GM19099 (cell line): ENCODE data around the gene ENO2.

Source experiments
- POLR2A ChIP-seq: IDR thresholded peaks from 3 replicates; pipeline ENCODE4 v1.6.1; 2011; ENCODE audit warnings: low read depth; ENCODE audit not compliant: insufficient read length; ENCODE audit errors: extremely low read depth

Gene ENO2

DNA sequence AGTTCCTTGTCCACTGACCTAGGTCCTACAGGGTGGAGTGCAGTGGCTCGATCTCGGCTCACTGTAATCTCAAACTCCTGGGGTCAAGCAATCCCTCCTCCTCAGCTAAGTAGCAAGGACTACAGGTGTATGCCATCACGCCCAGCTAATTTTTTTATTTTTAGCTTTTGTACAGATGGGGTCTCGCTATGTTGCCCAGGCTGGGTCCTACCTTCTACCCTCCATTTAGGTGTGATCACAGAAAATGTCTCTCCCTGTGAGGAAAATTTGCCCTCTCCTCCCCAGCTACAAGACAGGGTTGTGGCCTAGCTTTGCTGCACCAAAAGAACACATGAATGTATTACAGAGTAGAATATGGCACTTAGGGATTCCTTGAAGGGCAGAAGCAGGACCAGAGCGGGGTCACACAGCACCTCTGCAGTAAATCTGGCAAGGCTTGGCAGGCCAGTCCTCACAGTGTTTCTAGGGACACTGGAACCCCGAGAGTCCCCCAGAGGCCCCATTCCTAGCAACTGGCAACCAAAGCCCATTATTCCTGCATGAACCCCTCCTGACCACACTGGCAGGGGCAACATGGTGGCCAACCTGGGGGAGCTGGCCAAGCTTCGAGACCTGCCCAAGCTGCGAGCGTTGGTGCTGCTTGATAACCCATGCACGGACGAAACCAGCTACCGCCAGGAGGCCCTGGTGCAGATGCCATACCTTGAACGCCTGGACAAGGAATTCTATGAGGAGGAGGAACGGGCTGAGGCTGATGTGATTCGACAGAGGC is 2.0 kb upstream of the ENO2 start:
- no peak for TF ChIP-seq POLR2A

DNA sequence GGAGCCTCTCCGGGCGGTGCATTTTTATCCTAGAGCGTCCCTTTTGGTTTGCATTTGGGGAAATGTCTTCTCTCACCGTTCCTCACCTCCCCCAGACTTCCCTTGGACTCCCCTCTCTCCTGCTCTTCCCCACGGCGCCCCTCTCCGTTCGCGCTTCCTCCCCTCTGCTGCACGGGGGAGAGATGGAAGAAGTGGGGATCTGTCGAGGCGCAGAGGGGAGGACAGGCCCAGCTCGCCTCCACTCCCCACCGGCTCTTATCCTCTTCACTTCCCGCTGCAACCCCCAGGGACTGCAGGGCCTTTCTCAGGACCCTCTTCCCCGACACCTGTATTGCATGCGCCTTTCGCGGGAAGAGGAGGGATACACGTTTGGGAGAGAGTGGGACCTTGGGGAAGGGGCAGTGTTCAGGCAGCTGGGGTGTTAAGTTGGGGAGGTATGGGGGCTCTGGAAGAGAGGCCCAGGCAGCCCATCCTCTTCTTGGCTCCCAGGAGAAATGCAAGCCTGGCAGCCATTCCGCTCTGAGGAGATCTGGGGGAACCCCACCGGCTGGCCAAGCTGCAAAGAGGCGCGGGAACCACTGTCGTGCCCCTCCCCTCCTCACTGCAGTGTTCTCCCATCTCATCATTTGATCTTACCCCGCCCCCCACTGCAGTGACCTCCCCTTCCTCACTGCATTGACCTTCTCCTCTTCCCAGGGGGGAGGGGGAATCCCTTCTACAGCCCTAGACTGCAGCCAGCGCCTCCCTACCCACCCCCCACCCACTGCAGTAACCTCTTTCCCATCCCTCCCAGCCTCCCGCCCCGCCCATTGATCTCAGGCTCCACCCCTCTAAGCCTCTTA is 788 bp downstream of the ENO2 start:
- no peak for TF ChIP-seq POLR2A

DNA sequence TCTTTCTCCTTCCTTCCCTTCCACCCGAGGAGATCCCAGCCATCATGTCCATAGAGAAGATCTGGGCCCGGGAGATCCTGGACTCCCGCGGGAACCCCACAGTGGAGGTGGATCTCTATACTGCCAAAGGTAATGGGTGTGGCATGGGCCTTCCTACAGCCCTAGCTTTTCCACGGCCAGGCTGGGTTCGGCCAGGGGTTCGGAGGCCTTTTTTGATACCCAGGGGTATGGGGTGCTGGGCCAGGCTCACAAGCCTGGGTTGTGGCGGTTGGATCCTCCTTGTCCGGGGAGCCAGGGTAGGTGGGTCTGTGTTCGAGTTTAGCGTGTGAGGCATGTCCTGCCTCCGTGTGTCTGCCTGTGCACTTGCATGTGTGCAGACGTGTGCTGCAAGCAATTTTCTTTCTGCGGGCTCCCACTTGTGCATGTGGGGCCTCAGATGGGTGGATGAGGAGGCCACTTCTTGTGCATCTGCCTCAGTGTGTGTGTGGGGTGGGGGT is 1.5 kb downstream of the ENO2 start:
- TF ChIP-seq POLR2A: no peak

GRCh38 chr12:6916426-6917200 is 2.2 kb downstream of the ENO2 start:
- no peak for TF ChIP-seq POLR2A

DNA sequence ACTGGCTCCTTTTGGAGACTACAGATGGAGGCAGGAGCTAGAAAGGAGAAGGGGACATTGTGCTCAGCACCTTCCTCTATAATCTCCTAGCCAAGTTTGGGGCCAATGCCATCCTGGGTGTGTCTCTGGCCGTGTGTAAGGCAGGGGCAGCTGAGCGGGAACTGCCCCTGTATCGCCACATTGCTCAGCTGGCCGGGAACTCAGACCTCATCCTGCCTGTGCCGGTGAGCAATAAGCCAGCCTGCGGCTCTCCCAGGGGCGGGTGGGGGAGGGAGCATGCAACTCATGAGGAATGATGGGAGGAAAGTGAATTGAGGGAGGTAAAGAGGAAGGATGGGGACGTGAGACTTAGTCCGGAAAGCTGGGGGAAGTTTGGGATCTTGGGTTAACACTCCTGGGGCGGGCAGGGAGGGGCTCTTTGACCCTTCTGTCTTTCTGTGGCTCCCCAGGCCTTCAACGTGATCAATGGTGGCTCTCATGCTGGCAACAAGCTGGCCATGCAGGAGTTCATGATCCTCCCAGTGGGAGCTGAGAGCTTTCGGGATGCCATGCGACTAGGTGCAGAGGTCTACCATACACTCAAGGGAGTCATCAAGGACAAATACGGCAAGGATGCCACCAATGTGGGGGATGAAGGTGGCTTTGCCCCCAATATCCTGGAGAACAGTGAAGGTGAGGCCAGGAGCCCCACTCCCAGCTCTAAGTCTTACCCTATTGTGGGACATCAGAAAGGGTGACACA is 3.3 kb downstream of the ENO2 start:
- no peak for TF ChIP-seq POLR2A

GRCh38 chr12:6919588-6919987 is 5.2 kb downstream of the ENO2 start:
- no peak for TF ChIP-seq POLR2A

- TF ChIP-seq POLR2A: no peak
Measured at GRCh38 chr12:6921539-6921938, 7.2 kb downstream of the ENO2 start.

GRCh38 chr12:6921996-6922946 is 7.9 kb downstream of the ENO2 start:
- no peak for TF ChIP-seq POLR2A

- no peak for TF ChIP-seq POLR2A
Measured at GRCh38 chr12:6923003-6923732, 8.8 kb downstream of the ENO2 start.

DNA sequence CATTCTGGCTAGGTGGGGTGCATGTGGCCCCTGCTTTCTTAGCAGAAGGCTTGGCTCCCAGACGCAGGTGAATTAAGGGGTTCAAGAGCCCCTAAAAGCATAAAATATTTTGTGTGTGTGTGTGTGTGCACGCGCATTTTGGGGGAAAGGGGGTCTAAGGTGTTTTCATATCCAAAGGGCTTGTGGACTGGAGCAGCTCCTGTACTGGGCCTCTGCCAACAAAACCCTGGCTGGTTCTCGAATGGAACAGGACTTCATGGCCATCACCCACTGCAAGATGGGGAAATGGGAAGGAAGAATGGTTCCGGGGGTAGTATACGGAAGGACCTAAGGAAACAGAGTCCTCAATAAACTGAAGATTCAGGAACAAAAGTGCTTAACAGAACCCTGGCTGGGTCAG is 9.5 kb downstream of the ENO2 start:
- no peak for TF ChIP-seq POLR2A

- no peak for TF ChIP-seq POLR2A
Measured at GRCh38 chr12:6925239-6925539, 10.8 kb downstream of the ENO2 start.

- TF ChIP-seq POLR2A: no peak
Measured at GRCh38 chr12:6925540-6926279, 11.3 kb downstream of the ENO2 start.
